ENCODE data around the gene TTLL8.

Gene TTLL8

DNA sequence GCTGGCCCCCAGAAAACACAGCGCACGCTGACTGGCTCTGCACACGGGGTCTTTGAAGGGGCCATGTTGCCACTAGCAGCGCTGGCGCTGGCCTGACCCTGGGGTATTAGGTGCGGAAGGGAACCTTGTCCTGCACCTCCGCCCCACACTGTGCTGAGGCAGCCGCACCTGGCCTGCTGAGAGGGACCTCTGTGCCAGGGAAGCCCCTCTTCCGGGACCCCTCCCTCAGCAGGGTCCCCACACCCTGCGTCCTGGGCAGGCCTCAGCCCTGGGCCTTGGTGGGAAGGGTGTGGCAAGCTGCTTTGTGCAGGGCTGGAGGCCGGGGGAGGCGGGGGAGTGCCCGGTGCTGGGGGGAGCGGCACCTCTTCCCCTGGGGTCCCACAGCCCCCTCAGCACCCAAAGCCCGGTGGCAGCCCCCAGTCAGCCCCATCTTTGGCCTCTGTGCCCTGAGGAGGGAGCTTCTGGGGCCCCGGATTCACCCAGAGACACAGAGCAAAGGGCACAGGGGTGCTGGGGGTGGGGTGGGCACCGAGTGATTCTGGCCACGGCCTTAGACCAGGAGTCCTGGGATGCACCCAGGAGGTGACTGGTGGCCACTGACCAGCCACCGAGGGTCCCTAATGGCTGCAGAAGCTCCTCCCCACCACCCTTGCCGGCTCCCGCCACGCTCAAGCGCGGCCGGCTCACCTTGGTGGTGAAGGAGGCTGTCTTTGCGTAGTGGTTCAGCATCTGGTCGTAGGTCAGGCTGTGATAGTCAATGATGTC is 11.4 kb downstream of the TTLL8 start:
- no peaks in the 10 kb centered on the region for H3K36me3 ChIP-seq (ENCODE audit: insufficient read depth, low read length)
- H3K9me3 ChIP-seq (replicated peaks; ENCODE audit: low read length), result no peaks in the 10 kb centered on the region
- no peak overlapping the region for H3K4me2 ChIP-seq (ENCODE audit: low read length)
- H3K4me3 ChIP-seq (ENCODE audit: low read length), result no peak overlapping the region
- peaks cover 35% of the 10 kb centered on the region for H3K27me3 ChIP-seq (ENCODE audit: control insufficient read depth, insufficient read depth, low read length)
- no peaks in the 10 kb centered on the region for H3K4me1 ChIP-seq (ENCODE audit: control insufficient read depth, insufficient read depth, low read length)
- no peak overlapping the region for H3K9ac ChIP-seq (ENCODE audit: low read depth, low read length)

DNA sequence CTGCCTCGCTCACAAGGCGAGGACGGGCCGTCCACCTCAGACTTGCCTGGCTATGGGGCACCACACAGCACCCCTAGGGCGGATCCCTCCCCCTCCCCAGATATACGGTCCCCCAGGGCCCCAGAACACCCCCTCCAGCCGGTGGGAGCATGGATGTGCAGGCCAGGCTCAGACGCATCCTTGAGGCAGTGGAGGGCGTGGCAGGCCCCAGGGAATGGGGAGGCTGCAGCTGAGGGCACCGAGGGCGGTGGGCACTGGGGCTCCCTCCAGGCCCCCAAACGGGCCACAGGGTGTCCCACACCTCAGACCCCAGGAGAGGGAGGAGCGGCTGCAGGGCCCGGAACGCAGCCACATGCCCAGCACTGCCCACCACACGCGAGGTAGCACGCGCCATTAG is 12.1 kb downstream of the TTLL8 start:
- Histone ChIP-seq H3K36me3 (ENCODE audit: insufficient read depth, low read length) (no peaks in the 10 kb centered on the region), H3K27me3 (ENCODE audit: control insufficient read depth, insufficient read depth, low read length) (peaks cover 36% of the 10 kb centered on the region), H3K4me3 (ENCODE audit: low read length) (no peak overlapping the region), H3K9me3 (replicated peaks; ENCODE audit: low read length) (no peaks in the 10 kb centered on the region), H3K4me1 (ENCODE audit: control insufficient read depth, insufficient read depth, low read length) (no peaks in the 10 kb centered on the region), H3K9ac (ENCODE audit: low read depth, low read length) (no peak overlapping the region), H3K4me2 (ENCODE audit: low read length) (no peak overlapping the region)

DNA sequence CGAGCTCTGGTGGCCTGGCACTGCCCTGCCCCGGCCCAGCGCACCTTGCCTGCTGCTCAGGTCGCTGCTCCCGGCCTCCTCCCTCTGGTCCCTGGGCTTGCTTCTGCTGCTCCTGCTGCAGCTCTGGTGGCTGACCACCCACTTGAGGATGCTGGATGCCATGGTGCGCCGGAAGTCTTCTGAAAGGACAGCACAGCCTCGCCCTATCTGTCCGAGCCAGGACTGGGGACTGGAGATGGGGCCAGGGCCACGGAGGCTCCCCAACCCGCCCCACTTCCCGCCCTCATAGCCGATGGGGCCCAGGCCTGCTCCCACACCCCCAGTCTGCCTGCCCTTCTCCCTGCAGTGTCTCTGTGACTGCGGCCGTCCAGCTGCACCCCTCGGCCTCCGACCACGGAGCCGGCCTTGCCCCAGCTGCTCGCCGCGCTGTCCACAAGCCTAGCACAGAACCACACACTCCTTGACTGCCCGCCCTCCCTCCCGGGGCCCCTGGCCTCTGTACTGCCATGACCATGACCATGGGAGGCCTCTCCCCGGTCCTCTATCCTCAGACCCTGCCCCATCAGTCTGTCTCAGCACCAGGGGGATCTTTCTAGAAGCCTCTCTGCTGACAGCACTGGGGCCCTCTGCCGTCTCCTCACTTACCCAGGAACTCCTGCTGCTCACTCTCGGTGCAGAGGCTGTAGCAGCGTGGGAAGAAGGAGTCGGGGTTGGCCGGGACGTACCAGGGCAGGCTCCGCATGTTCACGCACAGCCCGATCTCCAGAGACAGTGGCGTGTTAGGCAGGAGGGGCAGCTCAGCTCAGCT is 12.7 kb downstream of the TTLL8 start:
- Histone ChIP-seq H3K9ac (ENCODE audit: low read depth, low read length) (no peak overlapping the region), H3K36me3 (ENCODE audit: insufficient read depth, low read length) (no peaks in the 10 kb centered on the region), H3K4me2 (ENCODE audit: low read length) (no peak overlapping the region), H3K27me3 (ENCODE audit: control insufficient read depth, insufficient read depth, low read length) (peaks cover 36% of the 10 kb centered on the region), H3K9me3 (replicated peaks; ENCODE audit: low read length) (no peaks in the 10 kb centered on the region), H3K4me1 (ENCODE audit: control insufficient read depth, insufficient read depth, low read length) (no peaks in the 10 kb centered on the region), H3K4me3 (ENCODE audit: low read length) (no peak overlapping the region)

DNA sequence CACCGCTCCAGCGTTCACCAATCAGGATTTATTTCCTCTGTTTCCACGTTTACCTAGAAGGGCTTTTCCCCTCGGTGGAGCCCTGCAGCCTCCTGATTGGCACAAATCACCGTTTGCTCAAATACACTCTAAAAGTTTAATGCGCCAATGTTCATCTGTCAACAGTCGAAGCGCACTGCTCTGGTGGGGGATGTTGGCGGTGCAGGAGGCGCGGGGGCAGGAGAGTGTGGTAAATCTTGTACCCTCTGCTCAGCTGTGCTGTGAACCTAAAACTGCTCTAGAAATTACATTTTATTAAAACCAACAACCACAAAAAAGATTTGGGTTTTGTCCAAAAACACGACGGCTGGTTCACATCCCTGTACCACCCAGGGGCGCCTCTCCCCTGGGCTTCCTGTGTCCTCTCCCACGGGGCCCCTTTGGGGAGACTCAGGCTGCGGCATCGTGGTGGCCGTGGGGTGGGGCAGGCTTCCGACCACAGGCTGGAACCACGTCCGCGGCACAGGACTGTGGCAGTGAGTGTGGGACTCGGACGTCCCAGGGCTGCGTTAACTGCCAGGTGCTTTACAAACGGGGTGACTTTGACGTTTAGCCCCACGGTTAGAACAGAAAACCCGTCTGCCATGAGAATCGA is 13.5 kb downstream of the TTLL8 start:
- no peak overlapping the region for H3K4me2 ChIP-seq (ENCODE audit: low read length)
- no peaks in the 10 kb centered on the region for H3K9me3 ChIP-seq (replicated peaks; ENCODE audit: low read length)
- H3K4me3 ChIP-seq (ENCODE audit: low read length), result no peak overlapping the region
- no peaks in the 10 kb centered on the region for H3K4me1 ChIP-seq (ENCODE audit: control insufficient read depth, insufficient read depth, low read length)
- no peak overlapping the region for H3K9ac ChIP-seq (ENCODE audit: low read depth, low read length)
- peaks cover 36% of the 10 kb centered on the region for H3K27me3 ChIP-seq (ENCODE audit: control insufficient read depth, insufficient read depth, low read length)
- H3K36me3 ChIP-seq (ENCODE audit: insufficient read depth, low read length), result no peaks in the 10 kb centered on the region

DNA sequence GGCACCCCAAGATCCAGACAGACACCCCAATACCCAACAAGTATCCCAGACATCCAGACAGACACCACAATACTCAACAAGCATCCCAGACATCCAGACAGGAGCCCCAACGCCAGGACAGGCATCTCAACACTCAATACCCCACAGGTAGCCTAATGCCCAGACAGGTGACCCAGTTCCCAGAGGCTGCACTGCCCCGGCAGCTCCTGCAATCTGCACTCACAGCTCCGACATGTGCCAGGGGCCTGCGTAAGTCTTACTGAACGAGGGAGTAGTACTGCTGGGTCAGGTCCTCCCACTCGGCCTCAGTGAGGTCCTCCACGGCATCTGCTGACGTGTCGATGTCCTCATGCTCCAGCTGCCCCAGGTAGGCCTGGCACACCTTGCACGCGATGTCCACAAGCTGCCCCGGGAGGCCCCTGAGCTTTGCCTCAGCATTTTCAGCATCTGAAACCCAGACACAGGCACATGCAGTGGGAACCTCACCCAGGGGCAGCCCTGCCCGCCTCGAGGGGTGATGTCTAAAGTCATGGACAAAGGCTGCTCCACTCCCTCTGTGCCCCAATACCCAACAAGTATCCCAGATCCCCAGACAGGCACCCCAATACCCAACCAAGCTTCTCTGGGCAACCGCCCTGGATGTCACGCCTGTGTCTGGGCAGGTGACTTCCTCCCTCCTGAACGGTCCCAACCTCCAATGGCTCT is 16.6 kb downstream of the TTLL8 start:
- Histone ChIP-seq H3K4me3 (ENCODE audit: low read length) (no peak overlapping the region), H3K36me3 (ENCODE audit: insufficient read depth, low read length) (no peaks in the 10 kb centered on the region), H3K27me3 (ENCODE audit: control insufficient read depth, insufficient read depth, low read length) (peaks cover 22% of the 10 kb centered on the region), H3K4me2 (ENCODE audit: low read length) (no peak overlapping the region), H3K9ac (ENCODE audit: low read depth, low read length) (no peak overlapping the region), H3K9me3 (replicated peaks; ENCODE audit: low read length) (no peaks in the 10 kb centered on the region), H3K4me1 (ENCODE audit: control insufficient read depth, insufficient read depth, low read length) (no peaks in the 10 kb centered on the region)

DNA sequence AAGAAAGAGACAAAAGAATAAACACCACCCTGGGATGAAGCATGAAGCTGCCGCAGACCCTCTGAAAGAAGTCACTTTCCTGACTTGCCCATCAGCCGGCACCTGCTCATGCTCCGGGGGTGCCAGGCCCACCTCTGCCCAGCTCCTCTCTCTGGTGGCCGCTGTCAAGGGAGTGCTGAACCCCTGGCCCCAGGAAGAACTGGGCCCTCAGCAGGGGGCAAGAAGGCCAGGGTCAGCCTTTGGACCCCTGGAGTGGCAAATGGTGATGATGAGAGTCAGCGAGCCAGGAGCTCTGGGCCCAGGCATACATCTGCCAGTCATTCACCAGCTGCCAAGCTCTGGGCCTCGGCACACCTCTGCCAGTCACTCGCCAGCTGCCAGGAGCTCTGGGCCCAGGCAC is 17.4 kb downstream of the TTLL8 start:
- Histone ChIP-seq H3K4me3 (ENCODE audit: low read length) (no peak overlapping the region), H3K9me3 (replicated peaks; ENCODE audit: low read length) (no peaks in the 10 kb centered on the region)

DNA sequence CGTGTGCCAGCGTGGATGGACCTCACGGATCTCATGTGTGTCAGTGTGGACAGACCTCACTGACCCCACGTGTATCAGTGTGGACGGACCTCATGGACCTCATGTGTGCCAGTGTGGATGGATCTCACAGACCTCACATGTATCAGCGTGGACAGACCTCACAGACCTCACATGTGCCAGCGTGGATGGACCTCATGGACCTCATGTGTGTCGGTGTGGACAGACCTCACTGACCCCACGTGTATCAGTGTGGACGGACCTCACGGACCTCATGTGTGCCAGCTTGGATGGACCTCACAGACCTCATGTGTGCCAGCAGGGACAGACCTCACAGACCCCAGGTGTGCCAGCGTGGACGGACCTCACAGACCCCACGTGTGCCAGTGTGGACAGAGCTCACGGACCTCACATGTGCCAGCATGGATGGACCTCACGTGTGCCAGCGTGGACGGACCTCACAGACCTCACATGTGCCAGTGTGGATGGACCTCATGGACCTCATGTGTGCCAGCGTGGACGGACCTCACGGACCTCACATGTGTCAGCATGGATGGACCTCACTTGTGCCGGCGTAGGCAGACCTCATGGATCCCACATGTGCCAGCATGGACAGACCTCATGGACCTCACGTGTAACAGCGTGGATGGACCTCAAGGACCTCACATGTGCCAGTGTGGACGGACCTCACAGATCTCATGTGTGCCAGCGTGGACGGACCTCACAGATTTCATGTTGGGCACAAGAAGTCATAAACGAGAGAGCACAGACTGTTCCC is 18.2 kb downstream of the TTLL8 start:
- no peak overlapping the region for H3K4me3 ChIP-seq (ENCODE audit: low read length)
- H3K36me3 ChIP-seq (ENCODE audit: insufficient read depth, low read length), result no peaks in the 10 kb centered on the region
- no peaks in the 10 kb centered on the region for H3K9me3 ChIP-seq (replicated peaks; ENCODE audit: low read length)
- H3K4me1 ChIP-seq (ENCODE audit: control insufficient read depth, insufficient read depth, low read length), result no peaks in the 10 kb centered on the region
- peaks cover 27% of the 10 kb centered on the region for H3K27me3 ChIP-seq (ENCODE audit: control insufficient read depth, insufficient read depth, low read length)
- no peak overlapping the region for H3K9ac ChIP-seq (ENCODE audit: low read depth, low read length)
- H3K4me2 ChIP-seq (ENCODE audit: low read length), result no peak overlapping the region

More for the DNA sequence above, 17.4 kb downstream of the TTLL8 start:
- Histone ChIP-seq H3K27me3 (ENCODE audit: control insufficient read depth, insufficient read depth, low read length) (peaks cover 22% of the 10 kb centered on the region), H3K4me1 (ENCODE audit: control insufficient read depth, insufficient read depth, low read length) (no peaks in the 10 kb centered on the region), H3K36me3 (ENCODE audit: insufficient read depth, low read length) (no peaks in the 10 kb centered on the region), H3K9ac (ENCODE audit: low read depth, low read length) (no peak overlapping the region), H3K4me2 (ENCODE audit: low read length) (no peak overlapping the region)

DNA sequence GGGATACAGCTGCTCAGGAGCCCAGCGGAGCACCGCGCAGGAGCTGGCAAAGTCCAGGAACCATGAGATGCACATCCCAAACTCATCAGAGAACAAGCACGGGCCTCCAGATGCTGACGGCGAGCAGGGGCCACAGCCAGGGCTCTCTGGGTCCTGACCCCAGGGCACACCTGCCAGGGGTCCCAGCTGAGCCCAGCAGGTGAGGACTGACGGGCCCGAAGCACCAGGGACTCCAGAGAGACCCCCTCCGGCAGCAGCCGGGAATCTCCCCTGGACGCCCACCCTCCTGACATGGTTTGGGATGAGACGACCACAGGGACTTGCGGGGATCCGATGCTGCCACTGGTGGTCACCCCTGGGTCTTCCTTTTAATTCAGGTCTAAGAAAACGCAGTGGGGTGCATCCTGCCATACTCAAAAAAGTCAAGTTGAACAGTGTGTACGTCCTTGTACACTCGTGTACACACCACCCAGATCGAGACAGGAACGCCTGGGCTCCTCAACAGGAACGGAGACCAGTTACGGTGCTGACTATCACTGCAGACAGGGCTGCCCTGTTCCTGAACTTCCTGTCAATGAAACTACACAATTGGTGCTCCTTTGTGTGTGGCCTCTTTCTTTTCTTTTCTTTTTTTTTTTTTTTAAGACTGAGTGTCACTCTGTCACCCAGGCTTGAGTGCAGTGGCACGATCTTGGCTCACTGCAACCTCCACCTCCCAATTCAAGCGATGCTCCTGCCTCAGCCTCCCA is 21.9 kb downstream of the TTLL8 start:
- no peak overlapping the region for H3K4me2 ChIP-seq (ENCODE audit: low read length)
- H3K4me1 ChIP-seq (ENCODE audit: control insufficient read depth, insufficient read depth, low read length), result no peaks in the 10 kb centered on the region
- H3K9ac ChIP-seq (ENCODE audit: low read depth, low read length), result no peak overlapping the region
- H3K27me3 ChIP-seq (ENCODE audit: control insufficient read depth, insufficient read depth, low read length), result peaks cover 33% of the 10 kb centered on the region
- H3K36me3 ChIP-seq (ENCODE audit: insufficient read depth, low read length), result no peaks in the 10 kb centered on the region
- H3K9me3 ChIP-seq (replicated peaks; ENCODE audit: low read length), result no peaks in the 10 kb centered on the region
- no peak overlapping the region for H3K4me3 ChIP-seq (ENCODE audit: low read length)

DNA sequence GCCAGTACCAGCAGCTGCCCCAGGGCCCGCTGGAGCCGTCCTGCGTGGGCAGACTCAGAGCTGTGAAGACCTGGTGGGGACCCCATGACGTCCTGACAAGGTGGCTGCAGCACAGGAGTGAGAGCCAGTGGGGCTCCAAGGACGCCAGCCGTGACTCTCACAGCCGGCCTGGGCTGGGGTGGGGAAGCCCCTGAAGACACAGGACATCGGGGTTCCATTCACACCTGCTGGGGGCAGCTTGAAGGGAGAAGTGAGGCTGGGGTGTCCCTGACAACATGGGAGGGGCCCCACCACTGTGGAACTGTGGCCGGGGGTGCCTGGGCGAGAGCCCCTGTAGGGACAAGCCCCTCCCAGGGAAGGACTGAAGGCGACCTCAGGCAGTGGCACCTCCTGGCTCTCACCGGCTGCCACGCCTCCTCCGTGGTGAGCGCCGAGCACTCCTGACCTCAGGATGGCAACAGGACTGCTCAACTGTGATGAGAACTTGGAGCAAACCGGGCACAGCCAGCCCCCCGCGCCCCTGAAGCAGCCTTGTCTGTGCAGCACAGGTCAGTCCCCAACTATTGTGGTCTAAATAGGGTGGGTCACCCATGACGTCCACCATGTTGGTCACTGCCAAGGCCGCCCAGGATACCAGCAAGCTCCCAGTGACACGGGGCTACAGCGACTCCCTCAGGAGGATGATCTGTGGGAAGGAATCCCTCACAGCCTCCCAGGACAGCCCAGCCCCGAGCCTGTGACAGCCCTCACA is 22.8 kb downstream of the TTLL8 start:
- Histone ChIP-seq H3K4me1 (ENCODE audit: control insufficient read depth, insufficient read depth, low read length) (no peaks in the 10 kb centered on the region), H3K4me2 (ENCODE audit: low read length) (no peak overlapping the region), H3K4me3 (ENCODE audit: low read length) (no peak overlapping the region), H3K27me3 (ENCODE audit: control insufficient read depth, insufficient read depth, low read length) (peaks cover 33% of the 10 kb centered on the region), H3K36me3 (ENCODE audit: insufficient read depth, low read length) (no peaks in the 10 kb centered on the region), H3K9ac (ENCODE audit: low read depth, low read length) (no peak overlapping the region), H3K9me3 (replicated peaks; ENCODE audit: low read length) (no peaks in the 10 kb centered on the region)

Data from skeletal muscle satellite cell (primary cell).